ENCODE results near the gene ERC2.

DNA sequence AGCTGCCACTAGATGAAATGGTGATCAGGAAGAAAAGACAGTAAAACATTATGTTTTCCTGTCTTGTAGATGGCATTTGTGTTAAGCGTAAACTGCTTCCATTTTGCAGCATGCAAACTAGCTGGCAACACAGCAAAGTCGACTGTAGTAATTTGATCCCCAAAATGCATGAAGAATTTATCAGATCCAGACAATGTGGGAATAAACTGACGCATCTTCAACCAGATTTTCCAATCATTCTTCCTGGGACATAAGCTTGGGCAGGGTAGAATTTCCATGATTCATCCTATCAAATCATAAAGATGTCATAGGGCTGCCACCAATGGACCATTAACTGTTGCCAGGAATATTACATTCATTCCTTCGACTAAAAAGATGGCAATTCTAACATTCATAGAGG lies 260.3 kb downstream of the ERC2 start:
- TF ChIP-seq RNF2 (IDR thresholded peaks at IDR 0.05; ENCODE audit: borderline replicate concordance, low read depth, low read length, missing control alignments, poor library complexity, severe bottlenecking) (no peak), RAD21 (IDR thresholded peaks at IDR 0.05 in 1 of 2, conservative IDR thresholded peaks at IDR 0.05 in 1 of 2; ENCODE audit: low read depth in 2 of 2, low read length in 2 of 2) (no peak), TBP (IDR thresholded peaks at IDR 0.05; ENCODE audit: low read depth, low read length) (no peak), GABPA (IDR thresholded peaks at IDR 0.05; ENCODE audit: borderline replicate concordance, insufficient read depth, low read length) (no peak), JUND (IDR thresholded peaks at IDR 0.05; ENCODE audit: low read length) (no peak), POLR2A (IDR thresholded peaks at IDR 0.05; ENCODE audit: control extremely low read depth in 1 of 2, low read depth in 2 of 2, low read length in 2 of 2) (no peak), CHD2 (IDR thresholded peaks at IDR 0.05; ENCODE audit: low read length) (no peak), EP300 (IDR thresholded peaks at IDR 0.05; ENCODE audit: borderline replicate concordance in 1 of 2, low read depth in 2 of 2, low read length in 2 of 2) (no peak), RBBP5 (IDR thresholded peaks at IDR 0.05; ENCODE audit: borderline replicate concordance, low read depth, low read length) (no peak)
- TF ChIP-seq, protein P1, sequence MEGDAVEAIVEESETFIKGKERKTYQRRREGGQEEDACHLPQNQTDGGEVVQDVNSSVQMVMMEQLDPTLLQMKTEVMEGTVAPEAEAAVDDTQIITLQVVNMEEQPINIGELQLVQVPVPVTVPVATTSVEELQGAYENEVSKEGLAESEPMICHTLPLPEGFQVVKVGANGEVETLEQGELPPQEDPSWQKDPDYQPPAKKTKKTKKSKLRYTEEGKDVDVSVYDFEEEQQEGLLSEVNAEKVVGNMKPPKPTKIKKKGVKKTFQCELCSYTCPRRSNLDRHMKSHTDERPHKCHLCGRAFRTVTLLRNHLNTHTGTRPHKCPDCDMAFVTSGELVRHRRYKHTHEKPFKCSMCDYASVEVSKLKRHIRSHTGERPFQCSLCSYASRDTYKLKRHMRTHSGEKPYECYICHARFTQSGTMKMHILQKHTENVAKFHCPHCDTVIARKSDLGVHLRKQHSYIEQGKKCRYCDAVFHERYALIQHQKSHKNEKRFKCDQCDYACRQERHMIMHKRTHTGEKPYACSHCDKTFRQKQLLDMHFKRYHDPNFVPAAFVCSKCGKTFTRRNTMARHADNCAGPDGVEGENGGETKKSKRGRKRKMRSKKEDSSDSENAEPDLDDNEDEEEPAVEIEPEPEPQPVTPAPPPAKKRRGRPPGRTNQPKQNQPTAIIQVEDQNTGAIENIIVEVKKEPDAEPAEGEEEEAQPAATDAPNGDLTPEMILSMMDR (IDR thresholded peaks at IDR 0.05; ENCODE audit: control extremely low read depth in 1 of 3, insufficient read depth in 1 of 3, low read depth in 1 of 3, low read length in 3 of 3): no peak
- TF ChIP-seq, protein P2, sequence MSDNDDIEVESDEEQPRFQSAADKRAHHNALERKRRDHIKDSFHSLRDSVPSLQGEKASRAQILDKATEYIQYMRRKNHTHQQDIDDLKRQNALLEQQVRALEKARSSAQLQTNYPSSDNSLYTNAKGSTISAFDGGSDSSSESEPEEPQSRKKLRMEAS (IDR thresholded peaks at IDR 0.05): no peak

All from H1 (cell line).